PC-3 (cell line): ENCODE measurements around the gene TBC1D8.

Experiments
- CTCF ChIP-seq: fragments of 300-600 bp; sonication (generic); conservative IDR thresholded peaks from 2 replicates; pipeline ENCODE4 v1.5.1; 2017; ENCODE audit warnings: antibody characterized with exemption, low read depth, mild to moderate bottlenecking, low read length
- EZH2 ChIP-seq: fragments of 300-600 bp; sonication (generic); IDR thresholded peaks from one replicate; pipeline ENCODE4 v1.6.1; 2017; ENCODE audit warnings: antibody characterized with exemption, mild to moderate bottlenecking, low read length; ENCODE audit not compliant: unreplicated experiment

GRCh38 chr2:100964222-100964621 lies 187.0 kb downstream of the TBC1D8 start:
- TF ChIP-seq CTCF (no peak), EZH2 (no peak)
